Endodermal cell (in vitro differentiated cells): ENCODE results near the gene C1GALT1. TPM values are rescaled to one million over a fixed set of nuclear protein-coding genes. Genes with fewer than 3 reads are reported as not detected.
"Not testable (repeated sequence)": the region's sequence is repeated elsewhere in the genome, so short reads cannot be mapped to it uniquely, and the experiment has no call there.

ENCODE experiments used
- DNase-seq: peaks from one replicate; pipeline ENCODE4 v3.0.0-alpha.2; 2017
- H3K27ac ChIP-seq: 2 replicates; pipeline ENCODE4 v1.5.1; 2013; ENCODE audit warnings: mild to moderate bottlenecking, low read depth, low read length, moderate library complexity
- H3K27me3 ChIP-seq: 2 replicates; pipeline ENCODE4 v1.6.1; 2013; ENCODE audit warnings: mild to moderate bottlenecking, low read length, moderate library complexity; ENCODE audit not compliant: insufficient read depth, control insufficient read depth, poor library complexity, severe bottlenecking
- H3K36me3 ChIP-seq: 2 replicates; pipeline ENCODE4 v1.7.0; 2013; ENCODE audit warnings: mild to moderate bottlenecking, low read length, moderate library complexity; ENCODE audit not compliant: control insufficient read depth, insufficient read depth
- H3K4me1 ChIP-seq: one replicate; pipeline ENCODE4 v1.7.0; 2013; ENCODE audit warnings: low read length; ENCODE audit not compliant: control insufficient read depth, insufficient read depth
- H3K4me3 ChIP-seq: 2 replicates; pipeline ENCODE4 v1.5.1; 2013; ENCODE audit warnings: mild to moderate bottlenecking, low read length, moderate library complexity
- H3K9ac ChIP-seq: 2 replicates; pipeline ENCODE4 v1.6.1; 2013; ENCODE audit warnings: mild to moderate bottlenecking, low read length, moderate library complexity; ENCODE audit not compliant: poor library complexity, severe bottlenecking; ENCODE audit errors: extremely low read depth
- H3K9me3 ChIP-seq: 2 replicates; pipeline ENCODE4 v1.6.1; 2013; ENCODE audit warnings: mild to moderate bottlenecking, low read length, moderate library complexity; ENCODE audit not compliant: control insufficient read depth
- H3K27ac Mint-ChIP-seq: 2 replicates; pipeline ENCODE4 v1.8.0; 2020; ENCODE audit warnings: mixed read lengths
- H3K27me3 Mint-ChIP-seq: 2 replicates; pipeline ENCODE4 v1.8.0; 2021; ENCODE audit warnings: mild to moderate bottlenecking, mixed read lengths; ENCODE audit not compliant: insufficient read depth
- H3K36me3 Mint-ChIP-seq: 2 replicates; pipeline ENCODE4 v1.8.0; 2020; ENCODE audit warnings: low read depth, mixed read lengths
- H3K4me1 Mint-ChIP-seq: 2 replicates; pipeline ENCODE4 v1.8.0; 2020; ENCODE audit warnings: mixed read lengths
- H3K4me3 Mint-ChIP-seq: 2 replicates; pipeline ENCODE4 v1.8.0; 2020; ENCODE audit warnings: mild to moderate bottlenecking, moderate library complexity, mixed read lengths
- H3K9me3 Mint-ChIP-seq: 2 replicates; pipeline ENCODE4 v1.8.0; 2020; ENCODE audit warnings: mild to moderate bottlenecking, mixed read lengths
- WGBS, 2 experiments: methylation state at CpG; one replicate each; pipeline versions ENCODE4 v1.1.5 to v1.1.7; 2013; ENCODE audit warnings: missing lambda C conversion rate in 2 of 2, mixed read lengths in 1 of 2; ENCODE audit not compliant: insufficient coverage in 1 of 2, insufficient read length in 1 of 2; 5-methylcytosine and 5-hydroxymethylcytosine counted together
- total RNA-seq, 2 donors: library from RNA; stranded (reverse); fragmentation: NEBNext Ultra II Directional in 1 of 2; extraction: Animal tissue kit (Norgen Biotek cat#: 25700) in 1 of 2; gene quantifications; 2 replicates in 1 of 2; 3 replicates in 1 of 2; pipeline ENCODE4 v1.2.1, GENCODE V29; 2021
- TF ChIP-seq, protein P1 (sequence below): fragments of 200-600 bp; sonication (generic); conservative IDR thresholded peaks from 2 replicates; pipeline ENCODE4 v1.5.0; 2021; ENCODE audit warnings: antibody characterized with exemption, mild to moderate bottlenecking

Gene C1GALT1
- total RNA-seq, 2 donors from 2014 or later, result 65.7 to 132 TPM

DNA sequence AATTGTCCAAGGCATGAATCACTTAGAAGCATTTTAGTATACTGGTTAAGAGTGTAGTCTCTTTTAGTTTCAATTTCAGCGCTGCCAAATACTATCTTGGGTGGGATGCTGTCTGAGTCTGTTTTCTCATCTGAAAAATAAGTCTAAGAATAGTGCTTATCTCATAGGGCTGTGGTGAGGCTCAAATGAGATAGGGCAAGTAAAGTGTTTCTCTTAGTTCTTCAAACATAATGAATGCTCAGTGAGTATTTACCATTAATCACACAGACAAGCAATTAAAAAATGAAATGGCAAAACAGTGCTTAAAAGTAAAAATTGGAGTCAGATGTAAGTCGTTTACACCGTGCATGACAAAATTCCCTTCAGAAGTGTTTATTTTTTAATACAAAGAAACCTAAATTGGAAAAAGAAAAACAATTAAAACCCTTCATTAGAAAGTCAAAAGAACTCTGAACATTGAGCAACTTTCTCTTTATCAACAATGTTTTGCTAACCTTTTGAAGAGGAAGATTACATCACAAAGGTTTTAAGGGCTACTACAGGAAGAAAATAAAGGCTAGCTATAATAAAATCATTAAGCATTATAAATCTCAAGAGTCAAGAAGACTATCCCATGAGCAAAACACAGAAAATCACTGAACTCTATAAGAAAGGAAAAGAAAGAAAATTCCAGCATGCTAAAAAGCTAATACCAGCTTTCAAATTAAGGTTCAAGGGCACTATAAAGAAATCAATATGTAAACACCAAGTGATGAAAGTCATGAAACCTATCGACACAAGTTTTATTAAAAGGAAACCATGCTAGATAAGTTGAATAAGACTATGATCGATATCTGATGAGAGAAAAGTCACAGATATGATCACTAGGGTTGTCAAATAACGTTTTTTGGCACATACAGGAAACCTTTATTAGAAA lies 45.6 kb upstream of the C1GALT1 start:
- H3K4me3 Mint-ChIP-seq, result no peak overlapping the region
- H3K27ac ChIP-seq, result no peak overlapping the region
- H3K9me3 Mint-ChIP-seq, result peaks cover 28% of the 10 kb centered on the region
- H3K9me3 ChIP-seq, result peaks cover 76% of the 10 kb centered on the region
- H3K27me3 Mint-ChIP-seq, result no peaks in the 10 kb centered on the region
- WGBS, 2 experiments, result 81 to 83% methylated on average over 1 to 6 of the region's 6 CpGs
- peaks cover 6% of the 10 kb centered on the region for H3K36me3 ChIP-seq
- DNase-seq, result no peak
- peak overlapping the region; percentile 51 for H3K4me3 ChIP-seq
- no peaks in the 10 kb centered on the region for H3K27me3 ChIP-seq
- no peak overlapping the region for H3K27ac Mint-ChIP-seq
- TF ChIP-seq, protein P1, sequence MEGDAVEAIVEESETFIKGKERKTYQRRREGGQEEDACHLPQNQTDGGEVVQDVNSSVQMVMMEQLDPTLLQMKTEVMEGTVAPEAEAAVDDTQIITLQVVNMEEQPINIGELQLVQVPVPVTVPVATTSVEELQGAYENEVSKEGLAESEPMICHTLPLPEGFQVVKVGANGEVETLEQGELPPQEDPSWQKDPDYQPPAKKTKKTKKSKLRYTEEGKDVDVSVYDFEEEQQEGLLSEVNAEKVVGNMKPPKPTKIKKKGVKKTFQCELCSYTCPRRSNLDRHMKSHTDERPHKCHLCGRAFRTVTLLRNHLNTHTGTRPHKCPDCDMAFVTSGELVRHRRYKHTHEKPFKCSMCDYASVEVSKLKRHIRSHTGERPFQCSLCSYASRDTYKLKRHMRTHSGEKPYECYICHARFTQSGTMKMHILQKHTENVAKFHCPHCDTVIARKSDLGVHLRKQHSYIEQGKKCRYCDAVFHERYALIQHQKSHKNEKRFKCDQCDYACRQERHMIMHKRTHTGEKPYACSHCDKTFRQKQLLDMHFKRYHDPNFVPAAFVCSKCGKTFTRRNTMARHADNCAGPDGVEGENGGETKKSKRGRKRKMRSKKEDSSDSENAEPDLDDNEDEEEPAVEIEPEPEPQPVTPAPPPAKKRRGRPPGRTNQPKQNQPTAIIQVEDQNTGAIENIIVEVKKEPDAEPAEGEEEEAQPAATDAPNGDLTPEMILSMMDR, result no peak
- peaks cover 5% of the 10 kb centered on the region for H3K4me1 Mint-ChIP-seq
- no peak overlapping the region for H3K9ac ChIP-seq
- H3K4me1 ChIP-seq, result no peaks in the 10 kb centered on the region
- H3K36me3 Mint-ChIP-seq, result no peaks in the 10 kb centered on the region

DNA sequence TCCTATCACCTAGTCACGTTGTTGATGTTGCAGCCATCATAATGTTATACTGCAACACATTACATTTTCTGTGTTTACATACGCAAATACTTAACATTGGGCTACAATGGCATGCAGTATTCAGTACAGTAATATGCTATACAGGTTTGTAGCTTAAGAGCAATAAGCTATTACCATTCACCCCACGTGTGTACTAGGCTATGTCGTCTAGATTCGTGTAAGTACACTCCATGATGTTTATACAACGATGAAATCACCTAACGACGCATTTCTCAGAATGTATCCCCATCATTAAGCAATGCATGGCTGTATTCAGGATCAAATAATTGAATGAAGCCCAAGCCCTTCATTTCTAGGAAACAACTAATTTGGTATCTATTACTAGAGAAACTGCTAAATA lies 43.4 kb upstream of the C1GALT1 start:
- no peak for DNase-seq
- Histone ChIP-seq H3K4me3 (no peak overlapping the region), H3K4me1 (no peaks in the 10 kb centered on the region), H3K9me3 (peaks cover 61% of the 10 kb centered on the region), H3K9ac (no peak overlapping the region), H3K27me3 (no peaks in the 10 kb centered on the region), H3K27ac (no peak overlapping the region), H3K36me3 (peaks cover 6% of the 10 kb centered on the region)
- Mint-ChIP-seq H3K36me3 (peaks cover 4% of the 10 kb centered on the region), H3K27ac (no peak overlapping the region), H3K4me3 (no peak overlapping the region), H3K4me1 (peaks cover 5% of the 10 kb centered on the region), H3K9me3 (peaks cover 43% of the 10 kb centered on the region), H3K27me3 (no peaks in the 10 kb centered on the region)
- TF ChIP-seq, protein P1, result no peak
- 86 to 92% methylated on average over 7 to 8 of the region's 8 CpGs for WGBS, 2 experiments

DNA sequence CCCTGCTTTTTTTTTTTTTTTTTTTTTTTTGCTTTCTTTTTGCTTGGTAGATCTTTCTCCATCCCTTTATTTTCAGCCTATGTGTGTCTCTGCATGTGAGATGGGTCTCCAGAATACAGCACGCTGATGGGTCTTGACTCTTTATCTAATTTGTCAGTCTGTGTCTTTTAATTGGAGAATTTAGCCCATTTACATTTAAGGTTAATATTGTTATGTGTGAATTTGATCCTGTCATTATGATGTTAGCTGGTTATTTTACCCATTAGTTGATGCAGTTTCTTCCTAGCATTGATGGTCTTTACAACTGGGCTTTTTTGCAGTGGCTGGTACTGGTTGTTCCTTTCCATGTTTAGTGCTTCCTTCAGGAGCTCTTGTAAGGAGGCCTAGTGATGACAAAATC lies 38.9 kb upstream of the C1GALT1 start:
- not testable (repeated sequence) for H3K4me3 Mint-ChIP-seq, H3K27ac ChIP-seq, H3K27me3 Mint-ChIP-seq, H3K9ac ChIP-seq, H3K4me3 ChIP-seq, H3K27ac Mint-ChIP-seq, DNase-seq, H3K27me3 ChIP-seq, H3K4me1 Mint-ChIP-seq, H3K36me3 ChIP-seq, H3K36me3 Mint-ChIP-seq, H3K4me1 ChIP-seq
- peaks cover 42% of the 10 kb centered on the region for H3K9me3 ChIP-seq
- peaks cover 57% of the 10 kb centered on the region for H3K9me3 Mint-ChIP-seq
- 100% methylated on average over 1 of the region's 1 CpG; no CpG with 5 or more reads in 1 of the 2 experiments for WGBS, 2 experiments

GRCh38 chr7:7145151-7145550 lies 37.2 kb upstream of the C1GALT1 start:
- not testable (repeated sequence) for H3K4me1 ChIP-seq, H3K36me3 ChIP-seq, H3K9ac ChIP-seq, H3K27me3 ChIP-seq, H3K4me3 ChIP-seq, H3K4me3 Mint-ChIP-seq, H3K27me3 Mint-ChIP-seq, H3K4me1 Mint-ChIP-seq, H3K27ac Mint-ChIP-seq, H3K36me3 Mint-ChIP-seq, H3K27ac ChIP-seq, DNase-seq
- 92 to 95% methylated on average over 3 to 4 of the region's 4 CpGs for WGBS, 2 experiments
- H3K9me3 ChIP-seq, result peaks cover 29% of the 10 kb centered on the region
- H3K9me3 Mint-ChIP-seq, result peaks cover 55% of the 10 kb centered on the region
